Endothelial cell of hepatic sinusoid (primary cell): Measurements from ENCODE around the gene ID2.

Experiments used
- in situ Hi-C: cut with HindIII; loops from 2 replicates; pipeline ENCODE4 v1.10.0; 2017; ENCODE audit warnings: low sequenced_read_pairs

Gene ID2

GRCh38 chr2:8647462-8647857 is 34.4 kb upstream of the ID2 start:
- in situ Hi-C loops = no loop called here

DNA sequence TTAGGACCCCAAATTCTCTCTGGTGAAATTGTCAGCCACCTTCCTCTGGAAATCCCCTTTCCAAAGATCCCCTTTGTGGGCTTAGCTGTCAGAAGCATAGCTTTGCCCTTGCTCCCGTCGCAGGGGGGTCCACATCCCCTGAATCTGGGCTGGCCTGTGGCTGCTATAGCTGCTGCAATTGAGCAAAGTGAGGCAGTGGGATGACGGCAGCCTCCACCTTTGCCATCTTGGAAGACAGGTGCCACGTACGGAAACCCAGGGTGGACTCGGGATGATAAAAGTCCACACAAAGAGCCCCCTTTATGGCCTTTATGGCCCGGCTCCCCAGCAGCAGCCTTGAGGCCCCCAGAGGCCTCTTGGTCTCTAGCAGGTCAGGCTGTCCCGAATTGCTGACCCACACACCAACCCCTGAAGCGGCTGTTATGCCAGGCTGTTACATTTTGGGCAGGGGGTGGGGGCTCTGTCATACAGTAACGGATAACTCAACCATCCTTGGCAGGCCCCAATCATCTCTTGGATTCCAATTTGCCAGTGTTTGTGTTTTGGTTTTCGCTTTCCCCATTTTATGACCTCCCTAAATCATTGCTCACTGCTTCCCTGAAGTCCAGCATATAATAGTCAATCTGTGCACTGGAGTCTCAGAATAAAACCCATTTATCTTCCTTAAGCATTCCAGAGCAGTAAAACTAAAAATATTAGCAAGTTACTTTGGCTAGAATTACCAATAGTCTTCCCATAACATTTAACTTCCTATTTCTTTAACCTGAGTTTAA is 33.2 kb upstream of the ID2 start:
- in situ Hi-C loops = no loop called here

DNA sequence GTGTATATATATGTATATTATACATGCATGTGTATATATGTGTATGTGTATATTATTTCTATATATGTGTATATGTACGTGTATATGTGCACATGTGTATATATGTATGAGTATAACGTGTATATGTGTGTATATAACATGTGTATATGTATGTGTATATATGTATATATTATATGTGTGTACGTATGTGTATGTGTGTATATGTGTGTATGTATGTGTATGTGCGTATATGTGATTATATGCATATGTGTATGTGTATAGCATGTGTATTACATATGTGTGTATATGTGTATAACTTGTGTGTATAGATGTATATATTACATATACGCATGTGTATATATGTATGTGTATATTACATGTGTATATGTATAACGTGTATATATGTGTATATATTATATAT is 32.1 kb upstream of the ID2 start:
- in situ Hi-C loops = no loop called here

DNA sequence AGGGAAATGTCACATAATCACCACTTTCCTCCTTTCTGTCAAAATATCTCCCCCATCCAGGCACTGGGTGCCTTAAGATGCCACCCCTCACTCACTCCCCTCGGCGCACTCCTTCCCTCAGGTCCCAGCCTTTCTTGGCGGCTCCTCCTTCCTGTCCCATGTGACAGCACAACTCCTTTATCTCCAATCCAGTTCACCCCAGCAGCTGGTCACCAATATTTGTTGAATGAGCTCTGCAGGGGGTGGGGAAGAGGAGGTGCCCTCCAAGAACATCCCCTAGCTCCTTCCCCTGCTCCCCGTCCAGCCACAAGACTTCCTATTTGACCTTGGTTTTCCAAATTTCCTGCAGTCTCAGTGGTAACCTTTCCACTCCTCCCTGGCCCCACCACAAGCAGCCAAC is 31.6 kb upstream of the ID2 start:
- in situ Hi-C loops = no loop called here

DNA sequence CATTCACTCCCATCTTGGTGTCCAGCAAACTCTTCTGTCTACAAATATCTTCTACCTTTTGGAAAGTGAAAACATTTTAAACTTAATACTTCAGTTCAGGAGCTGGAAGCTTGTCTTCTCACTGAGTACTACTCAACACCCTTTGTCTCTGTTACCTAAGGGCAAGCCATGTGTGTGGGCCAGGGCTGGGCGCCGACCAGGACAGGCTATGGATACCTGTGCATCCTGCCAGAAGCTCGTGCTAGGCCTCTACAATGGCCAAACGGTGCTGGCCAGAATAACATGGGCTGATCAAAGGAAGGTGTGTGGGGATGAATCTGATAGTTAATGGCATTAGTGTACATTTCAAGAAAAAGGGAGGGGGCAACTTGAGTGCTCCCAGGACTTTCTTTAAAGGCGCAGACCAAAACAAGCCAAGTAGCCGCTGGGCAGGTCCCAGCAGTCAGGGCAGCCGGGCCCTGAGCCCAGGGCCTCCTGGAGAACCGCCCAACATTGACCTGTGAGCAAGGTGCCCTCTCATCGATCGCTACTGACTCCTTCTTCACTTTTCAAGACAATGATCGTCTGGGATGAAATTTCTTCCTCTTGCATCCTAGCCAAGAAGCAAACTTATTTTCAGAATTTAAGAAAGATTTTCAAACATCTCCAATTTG is 29.0 kb upstream of the ID2 start:
- in situ Hi-C loops = no loop called here

DNA sequence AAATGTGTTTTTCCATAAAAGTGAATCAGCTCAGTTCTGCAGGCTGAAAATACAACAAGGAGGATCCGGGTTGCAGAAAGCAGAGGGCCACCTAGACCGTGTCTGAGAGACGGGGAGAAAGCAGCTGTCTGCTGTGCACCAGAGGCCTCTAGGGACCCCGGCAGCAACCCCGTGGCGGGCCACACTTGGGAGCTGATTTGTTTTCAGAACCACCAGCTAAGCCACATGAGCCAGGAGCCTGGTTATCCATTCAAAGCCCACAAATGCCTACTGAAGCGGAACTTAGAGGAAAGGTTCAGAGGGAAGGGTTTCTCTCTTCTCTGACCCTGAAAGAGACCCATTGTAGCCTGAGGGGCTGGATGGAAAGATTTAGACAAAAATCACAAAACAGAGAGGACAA is 28.4 kb upstream of the ID2 start:
- in situ Hi-C loops = no loop called here

GRCh38 chr2:8654041-8654440 is 27.8 kb upstream of the ID2 start:
- in situ Hi-C loops = no loop called here

- in situ Hi-C loops = no loop called here
Observed at GRCh38 chr2:8654483-8654882, 27.4 kb upstream of the ID2 start.

DNA sequence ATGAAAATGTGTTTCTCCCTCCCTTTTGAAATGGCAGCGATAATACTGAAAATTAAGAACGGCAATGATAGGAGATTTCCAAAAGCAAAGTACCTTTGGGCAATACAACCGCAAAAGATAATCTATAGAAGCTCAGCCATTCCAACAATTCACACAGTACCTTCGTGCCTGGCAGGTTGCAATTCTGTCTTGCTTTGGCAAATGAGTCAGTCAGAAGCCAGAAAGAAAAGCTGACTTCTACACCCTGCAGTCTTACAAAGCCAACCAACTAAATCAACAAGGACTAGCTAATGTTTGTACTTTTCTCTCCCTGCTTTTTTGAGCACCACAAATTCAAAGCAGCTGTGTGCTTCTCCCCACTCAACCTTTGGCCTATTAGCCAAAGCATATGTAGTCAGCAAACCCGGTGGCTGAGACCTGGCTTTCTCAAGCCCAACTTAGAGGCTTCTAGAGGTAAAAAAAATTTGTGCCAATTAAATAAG is 25.7 kb upstream of the ID2 start:
- in situ Hi-C loops = no loop called here

DNA sequence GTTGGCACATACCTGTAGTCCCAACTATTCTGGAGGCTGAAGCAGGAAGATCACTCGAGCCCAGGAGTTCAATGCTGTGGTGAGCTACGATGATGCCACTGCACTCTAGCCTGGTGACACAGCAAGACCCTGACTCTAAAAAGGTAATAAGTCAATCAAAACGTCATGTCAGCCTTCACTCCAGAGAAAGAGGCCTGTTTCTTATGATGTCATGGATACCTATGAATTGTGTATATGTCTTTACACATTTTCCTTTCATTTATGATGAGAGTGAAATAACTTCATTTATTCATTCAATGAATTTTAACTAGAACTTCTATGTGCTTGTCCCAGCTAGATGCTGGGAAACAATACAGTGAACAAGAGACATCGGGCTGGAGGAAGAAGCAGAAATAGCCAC is 25.0 kb upstream of the ID2 start:
- in situ Hi-C loops = no loop called here

GRCh38 chr2:8657423-8658062 is 24.3 kb upstream of the ID2 start:
- in situ Hi-C loops = no loop called here

GRCh38 chr2:8658064-8658862 is 23.6 kb upstream of the ID2 start:
- in situ Hi-C loops = no loop called here

DNA sequence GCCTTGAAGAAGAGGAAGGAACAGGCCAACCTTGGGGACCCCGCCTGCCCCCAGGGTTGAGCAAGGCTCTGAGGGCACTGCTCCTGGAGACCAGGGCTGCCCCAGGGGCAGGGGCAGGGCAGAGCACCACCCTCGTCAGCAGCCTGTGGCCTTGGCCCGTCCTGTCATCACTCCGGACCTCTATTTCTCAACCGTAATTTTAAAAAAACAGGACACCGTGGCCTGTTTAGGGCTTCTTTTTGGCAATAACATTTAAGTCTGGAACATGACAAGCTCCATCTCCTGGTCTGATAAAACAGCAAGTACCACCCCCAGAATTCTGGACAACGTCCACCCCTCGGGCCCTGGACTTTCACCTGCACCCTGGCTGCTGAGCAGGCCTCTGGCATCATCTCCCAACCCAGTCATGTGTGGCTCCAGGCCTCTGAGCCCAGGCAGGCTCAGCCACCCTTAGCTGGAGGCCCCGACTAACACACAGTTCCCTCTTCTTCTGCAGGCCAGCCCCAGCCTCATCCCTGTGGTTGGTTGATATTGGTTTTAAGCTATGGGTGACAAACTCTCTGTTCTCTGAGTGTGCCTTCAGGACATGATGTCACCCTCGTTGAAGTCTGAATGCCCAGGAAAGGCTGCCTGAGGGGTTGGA is 22.6 kb upstream of the ID2 start:
- in situ Hi-C loops = no loop called here

- in situ Hi-C loops = no loop called here
Observed at GRCh38 chr2:8659735-8660492, 21.9 kb upstream of the ID2 start.

DNA sequence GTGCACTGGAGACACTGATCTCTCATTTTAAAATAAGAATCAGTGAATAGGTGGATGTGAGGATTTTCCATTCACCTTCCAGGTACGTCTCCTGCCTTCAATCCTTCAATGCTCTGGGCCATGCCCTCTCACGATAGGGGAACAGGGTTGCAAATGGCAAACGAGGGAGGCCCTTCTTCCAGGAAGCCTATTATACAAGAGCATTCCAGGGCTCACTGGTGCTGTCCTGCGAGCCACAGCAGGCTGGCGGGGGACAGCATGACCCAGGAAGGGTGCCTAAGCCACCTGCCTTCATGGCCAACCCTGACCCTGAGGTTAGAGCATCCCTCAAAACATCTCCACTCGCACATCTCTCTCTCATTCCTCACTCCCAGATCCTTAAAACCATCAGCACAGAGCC is 20.6 kb upstream of the ID2 start:
- in situ Hi-C loops = no loop called here

GRCh38 chr2:8661736-8662135 is 20.1 kb upstream of the ID2 start:
- in situ Hi-C loops = no loop called here

GRCh38 chr2:8662239-8662879 is 19.5 kb upstream of the ID2 start:
- in situ Hi-C loops = no loop called here

GRCh38 chr2:8663997-8664396 is 17.9 kb upstream of the ID2 start:
- in situ Hi-C loops = no loop called here

DNA sequence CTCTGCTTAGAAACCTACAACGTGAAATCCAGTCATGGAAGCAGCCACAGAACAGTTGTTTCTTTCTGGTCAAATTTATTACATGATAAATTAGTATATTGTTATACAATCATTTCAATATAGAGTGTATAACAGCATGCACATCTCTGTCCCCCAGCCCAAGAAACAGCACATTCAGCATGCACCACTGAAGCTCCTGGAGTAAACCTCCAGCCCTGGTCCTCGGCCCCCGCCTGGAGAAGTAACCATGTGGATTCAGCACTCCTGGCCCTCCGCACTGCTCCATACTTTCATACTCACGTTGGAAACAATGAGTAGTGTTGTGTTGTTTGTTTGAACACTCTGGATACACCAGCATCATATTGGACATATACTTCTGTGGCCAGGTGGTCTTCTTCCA is 15.3 kb upstream of the ID2 start:
- in situ Hi-C loops = no loop called here
